Measurements from ENCODE around the gene HTR3C.

Gene HTR3C

DNA sequence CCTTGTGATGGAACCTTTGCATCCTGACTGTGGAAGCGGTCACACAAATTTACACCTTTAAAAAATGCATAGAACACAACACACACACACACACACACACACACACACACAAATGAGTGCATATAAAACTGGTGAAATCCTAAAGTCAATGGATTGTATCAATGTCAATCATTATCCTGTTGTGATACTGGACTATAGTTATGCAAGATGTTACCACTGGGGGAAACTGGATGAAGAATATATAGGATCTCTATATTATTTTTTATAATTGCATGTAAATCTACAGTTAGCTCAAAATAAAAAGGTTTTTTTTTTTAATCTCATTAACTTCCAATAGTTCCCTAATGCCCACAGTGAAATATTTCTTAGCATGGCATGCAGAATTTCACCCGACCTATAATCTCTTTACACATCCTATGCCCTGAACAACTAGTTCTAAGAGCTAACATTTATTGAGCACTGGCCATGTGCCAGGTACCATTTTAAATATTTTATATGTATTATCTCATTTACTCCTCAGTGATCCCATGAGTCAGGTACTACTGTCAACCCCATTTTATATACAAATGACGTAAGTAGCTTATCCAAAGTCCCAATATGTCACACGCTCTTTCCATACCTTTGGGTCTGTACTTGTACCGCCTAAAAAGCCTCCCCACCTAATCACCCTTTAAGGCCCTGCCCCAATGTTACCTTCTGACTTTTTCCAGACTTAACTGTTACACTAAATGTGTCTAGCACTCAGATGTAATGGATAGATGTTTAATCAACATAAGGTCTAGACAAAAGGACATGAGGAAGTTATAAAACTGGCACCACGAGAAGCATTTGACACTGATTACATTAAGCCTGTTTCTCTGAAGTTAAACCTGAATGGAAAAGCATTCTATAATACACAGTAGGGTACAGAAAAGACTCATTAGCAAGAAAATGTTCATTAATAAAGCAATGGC lies 40.6 kb upstream of the HTR3C start:
- no peak overlapping the region for H3K4me3 ChIP-seq (ENCODE audit: low read depth, low read length)
- TF ChIP-seq, protein P1, sequence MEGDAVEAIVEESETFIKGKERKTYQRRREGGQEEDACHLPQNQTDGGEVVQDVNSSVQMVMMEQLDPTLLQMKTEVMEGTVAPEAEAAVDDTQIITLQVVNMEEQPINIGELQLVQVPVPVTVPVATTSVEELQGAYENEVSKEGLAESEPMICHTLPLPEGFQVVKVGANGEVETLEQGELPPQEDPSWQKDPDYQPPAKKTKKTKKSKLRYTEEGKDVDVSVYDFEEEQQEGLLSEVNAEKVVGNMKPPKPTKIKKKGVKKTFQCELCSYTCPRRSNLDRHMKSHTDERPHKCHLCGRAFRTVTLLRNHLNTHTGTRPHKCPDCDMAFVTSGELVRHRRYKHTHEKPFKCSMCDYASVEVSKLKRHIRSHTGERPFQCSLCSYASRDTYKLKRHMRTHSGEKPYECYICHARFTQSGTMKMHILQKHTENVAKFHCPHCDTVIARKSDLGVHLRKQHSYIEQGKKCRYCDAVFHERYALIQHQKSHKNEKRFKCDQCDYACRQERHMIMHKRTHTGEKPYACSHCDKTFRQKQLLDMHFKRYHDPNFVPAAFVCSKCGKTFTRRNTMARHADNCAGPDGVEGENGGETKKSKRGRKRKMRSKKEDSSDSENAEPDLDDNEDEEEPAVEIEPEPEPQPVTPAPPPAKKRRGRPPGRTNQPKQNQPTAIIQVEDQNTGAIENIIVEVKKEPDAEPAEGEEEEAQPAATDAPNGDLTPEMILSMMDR (IDR thresholded peaks at IDR 0.05; ENCODE audit: low read depth, low read length): no peak

DNA sequence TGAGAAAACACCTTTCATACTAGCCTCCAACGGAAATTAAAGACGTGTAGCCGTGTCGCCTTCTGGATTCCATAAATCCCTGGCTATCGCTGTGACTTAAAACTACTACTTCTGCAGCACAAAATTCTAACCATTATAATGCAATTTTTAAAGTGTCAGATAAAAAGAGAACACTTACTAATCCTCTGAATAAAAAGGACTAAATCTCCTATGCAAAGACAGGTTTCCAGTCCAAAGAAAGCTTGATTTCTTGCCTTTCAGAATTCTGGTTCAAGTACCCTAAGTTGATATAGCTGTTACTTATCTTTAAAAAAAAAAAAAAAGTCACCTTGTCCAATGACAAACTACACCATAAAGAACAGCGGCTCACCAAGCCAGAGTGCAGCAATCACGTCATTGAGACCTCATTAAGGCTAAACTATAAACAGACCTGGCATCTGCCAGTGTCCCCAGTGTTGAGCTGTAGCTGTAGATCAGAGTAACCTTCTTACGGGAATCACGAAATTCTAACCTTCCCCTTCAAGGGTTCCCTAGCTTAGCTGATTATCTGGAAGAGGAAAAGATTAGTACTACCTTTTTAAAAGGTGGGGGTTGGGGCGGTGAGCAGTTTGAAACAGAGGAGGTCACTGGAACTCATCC lies 37.3 kb upstream of the HTR3C start:
- H3K4me3 ChIP-seq (ENCODE audit: low read depth, low read length): no peak overlapping the region

DNA sequence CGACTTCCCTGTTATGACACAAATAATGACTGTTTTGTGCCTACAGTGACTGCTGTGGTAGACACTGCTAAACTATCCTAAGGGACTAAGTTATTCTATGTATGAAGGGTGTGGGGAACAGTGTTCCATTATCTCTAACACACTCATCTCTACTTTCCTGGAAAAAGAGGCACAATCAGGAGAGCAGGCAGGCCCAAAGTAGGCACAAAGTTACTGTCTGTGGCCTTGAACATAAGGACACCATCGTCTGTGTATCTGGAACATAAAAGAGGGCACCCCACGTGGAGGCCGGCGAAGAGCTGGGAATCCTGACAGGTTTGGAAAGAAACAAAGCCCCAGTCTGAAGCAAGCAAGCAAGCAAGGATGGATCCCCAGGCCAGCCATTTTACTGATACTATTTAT lies 36.7 kb upstream of the HTR3C start:
- H3K4me3 ChIP-seq (ENCODE audit: low read depth, low read length): peak overlapping the region; percentile 99
- TF ChIP-seq, protein P1 (IDR thresholded peaks at IDR 0.05; ENCODE audit: low read depth, low read length): no peak

More for the DNA sequence above, 37.3 kb upstream of the HTR3C start:
- TF ChIP-seq, protein P1 (IDR thresholded peaks at IDR 0.05; ENCODE audit: low read depth, low read length): no peak

DNA sequence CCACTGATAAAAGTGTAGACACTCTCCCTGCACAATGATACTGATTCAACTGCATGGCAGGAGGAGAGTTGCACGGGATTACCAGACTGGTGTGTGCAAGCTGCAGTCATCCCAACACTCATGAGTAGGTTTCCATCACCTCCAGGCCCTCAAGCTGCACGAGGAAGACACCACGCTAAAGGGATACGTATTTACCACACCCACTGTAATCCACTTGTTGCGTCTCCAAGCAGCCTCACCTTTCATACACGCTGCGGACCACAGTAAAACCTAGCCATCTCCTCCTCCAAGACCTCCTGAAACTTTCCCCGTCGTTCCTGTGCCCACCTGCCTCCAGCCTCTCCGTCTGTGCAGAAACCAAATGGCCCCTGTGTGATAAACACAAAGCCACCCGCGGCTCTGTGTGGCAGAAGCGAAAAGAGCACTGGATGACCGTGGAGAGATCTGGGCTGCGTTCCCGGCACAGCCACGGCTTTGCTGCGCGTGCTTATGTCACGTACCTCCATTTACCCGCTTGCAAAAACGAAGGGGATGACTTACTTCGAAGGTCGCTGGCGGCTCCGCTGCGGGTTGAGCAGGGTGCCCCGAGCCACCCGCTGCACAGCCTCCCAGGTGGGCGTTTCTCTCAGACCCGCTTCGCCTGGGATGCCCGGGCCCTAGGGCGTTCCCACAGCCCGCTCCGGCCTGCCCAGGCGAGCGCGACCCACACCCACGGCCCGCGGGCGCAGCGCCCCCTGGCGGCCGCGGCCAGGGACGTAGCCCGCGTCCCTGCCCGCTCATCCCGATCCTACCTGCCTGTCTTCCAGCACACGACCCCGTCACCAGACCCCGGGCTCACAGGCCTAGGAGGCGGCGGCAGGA lies 35.8 kb upstream of the HTR3C start:
- TF ChIP-seq, protein P1 (IDR thresholded peaks at IDR 0.05; ENCODE audit: low read depth, low read length): peak; percentile 45
- peak overlapping the region; percentile 99 for H3K4me3 ChIP-seq (ENCODE audit: low read depth, low read length)

DNA sequence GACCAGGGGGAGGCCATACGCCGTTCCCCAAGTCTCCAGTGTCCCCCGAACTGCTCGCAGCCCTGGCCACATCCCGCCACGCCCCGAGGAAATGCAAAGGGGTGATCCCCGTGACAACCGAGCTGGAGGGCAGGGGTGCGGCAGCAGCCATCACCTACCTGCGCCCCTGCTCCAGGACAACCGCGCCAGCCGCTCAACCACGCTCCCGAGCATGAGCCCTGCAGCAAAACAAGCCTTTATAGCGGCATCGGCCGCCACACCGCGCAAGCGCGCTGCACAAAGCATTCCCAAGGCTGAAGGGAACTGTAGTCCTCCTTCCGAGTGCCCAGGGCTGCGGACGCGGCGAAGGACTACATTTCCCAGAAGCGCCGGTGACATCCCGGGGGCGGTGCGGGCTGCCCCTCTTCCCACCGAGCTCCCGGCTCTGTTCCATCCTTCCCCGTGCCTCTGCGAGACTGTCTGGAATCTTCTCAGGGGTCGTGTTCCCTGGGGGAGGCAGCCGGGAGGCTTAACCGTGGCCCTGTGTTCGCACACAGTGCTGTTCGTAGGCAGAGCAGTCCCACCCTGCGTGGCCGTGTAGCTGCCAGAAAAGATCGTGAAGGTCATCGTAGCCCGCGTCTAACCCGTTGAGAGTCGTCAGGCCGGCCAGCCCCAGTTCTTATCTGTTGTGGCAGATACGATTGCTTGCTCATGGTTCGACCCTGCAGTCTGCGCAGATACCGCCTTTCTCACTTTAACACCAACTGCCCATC lies 35.0 kb upstream of the HTR3C start, which contains the start of gene ABCC5:
Gene ABCC5, minus strand, starts transcription at position 213 of the 752 bp plus-strand sequence. CDS start 3,492 bp downstream, outside the sequence.
- H3K4me3 ChIP-seq (ENCODE audit: low read depth, low read length): peak within 1 kb of the TSS; percentile 99
- TF ChIP-seq, protein P1 (IDR thresholded peaks at IDR 0.05; ENCODE audit: low read depth, low read length): 0 out of 2 replicates have a peak, but pooled peaks have one; percentile 21

DNA sequence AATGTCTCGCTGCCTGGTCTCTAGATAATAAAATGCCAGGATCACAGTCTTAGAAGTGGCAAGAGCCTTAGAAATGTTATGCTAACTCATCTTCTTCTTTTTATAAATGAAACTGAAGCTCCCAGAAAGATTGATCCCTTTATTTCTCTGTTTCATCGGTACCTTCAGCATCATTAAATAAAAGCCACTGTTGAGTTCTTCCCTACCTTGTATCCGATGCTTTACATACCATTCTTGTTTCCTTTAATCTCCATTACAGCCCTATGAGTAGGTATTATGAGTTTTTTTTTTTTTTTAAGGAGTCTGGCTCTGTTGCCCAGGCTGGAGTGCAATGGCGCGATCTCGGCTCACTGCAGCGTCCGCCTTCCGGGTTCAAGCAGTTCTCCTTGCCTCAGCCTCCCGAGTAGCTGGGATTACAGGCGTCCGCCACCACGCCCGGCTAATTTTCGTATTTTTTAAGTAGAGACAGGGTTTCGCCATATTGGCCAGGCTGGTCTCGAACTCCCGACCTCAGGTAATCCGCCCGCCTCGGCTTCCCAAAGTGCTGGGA lies 34.3 kb upstream of the HTR3C start:
- peak overlapping the region; percentile 99 for H3K4me3 ChIP-seq (ENCODE audit: low read depth, low read length)
- TF ChIP-seq, protein P1 (IDR thresholded peaks at IDR 0.05; ENCODE audit: low read depth, low read length): no peak

Data from WI38 (cell line).